ENCODE data around the gene FHIT.

- TF ChIP-seq CTCF (IDR thresholded peaks at IDR 0.05) (no peak), POLR2A (IDR thresholded peaks at IDR 0.05) (no peak), POLR2AphosphoS5 (IDR thresholded peaks at IDR 0.05) (no peak)
These were observed 1072.2 kb downstream of the FHIT start for GRCh38 chr3:60178931-60179653.

Measured in transverse colon (tissue), 4 donors.